NT2/D1 (cell line): ENCODE data around the gene LUC7L2.
"Not testable (repeated sequence)": the region's sequence is repeated elsewhere in the genome, so short reads cannot be mapped to it uniquely, and the experiment has no call there.

Source experiments
- DNase-seq: peaks from one replicate; pipeline ENCODE4 v3.0.0-alpha.2; 2011; ENCODE audit warnings: low read depth, low spot score
- H3K27me3 ChIP-seq: 2 replicates; pipeline ENCODE4 v1.6.0; 2011; ENCODE audit warnings: mild to moderate bottlenecking; ENCODE audit not compliant: insufficient read length, insufficient read depth
- H3K36me3 ChIP-seq: 2 replicates; pipeline ENCODE4 v1.6.1; 2011; ENCODE audit warnings: mild to moderate bottlenecking, low read length, mixed read lengths; ENCODE audit not compliant: insufficient read depth, insufficient read length
- H3K4me1 ChIP-seq: 2 replicates; pipeline ENCODE4 v1.5.1; 2011; ENCODE audit not compliant: insufficient read depth, insufficient read length
- H3K4me3 ChIP-seq: 2 replicates; pipeline ENCODE4 v1.5.1; 2011; ENCODE audit warnings: low read depth; ENCODE audit not compliant: insufficient read length
- H3K9ac ChIP-seq: 2 replicates; pipeline ENCODE4 v1.6.0; 2011; ENCODE audit warnings: low read depth; ENCODE audit not compliant: insufficient read length
- H3K9me3 ChIP-seq: 2 replicates; pipeline ENCODE4 v1.5.1; 2011; ENCODE audit warnings: mild to moderate bottlenecking, low read length; ENCODE audit not compliant: insufficient read depth
- SUZ12 ChIP-seq: IDR thresholded peaks from 2 replicates; pipeline ENCODE4 v1.6.1; 2011; ENCODE audit not compliant: insufficient read length, insufficient read depth; ENCODE audit errors: extremely low read depth
- YY1 ChIP-seq: IDR thresholded peaks from 2 replicates; pipeline ENCODE4 v1.6.1; 2011; ENCODE audit not compliant: insufficient read length, insufficient read depth
- ZNF274 ChIP-seq: IDR thresholded peaks from 2 replicates; pipeline ENCODE4 v1.6.1; 2011; ENCODE audit warnings: mild to moderate bottlenecking, low read depth, low read length

Gene LUC7L2

DNA sequence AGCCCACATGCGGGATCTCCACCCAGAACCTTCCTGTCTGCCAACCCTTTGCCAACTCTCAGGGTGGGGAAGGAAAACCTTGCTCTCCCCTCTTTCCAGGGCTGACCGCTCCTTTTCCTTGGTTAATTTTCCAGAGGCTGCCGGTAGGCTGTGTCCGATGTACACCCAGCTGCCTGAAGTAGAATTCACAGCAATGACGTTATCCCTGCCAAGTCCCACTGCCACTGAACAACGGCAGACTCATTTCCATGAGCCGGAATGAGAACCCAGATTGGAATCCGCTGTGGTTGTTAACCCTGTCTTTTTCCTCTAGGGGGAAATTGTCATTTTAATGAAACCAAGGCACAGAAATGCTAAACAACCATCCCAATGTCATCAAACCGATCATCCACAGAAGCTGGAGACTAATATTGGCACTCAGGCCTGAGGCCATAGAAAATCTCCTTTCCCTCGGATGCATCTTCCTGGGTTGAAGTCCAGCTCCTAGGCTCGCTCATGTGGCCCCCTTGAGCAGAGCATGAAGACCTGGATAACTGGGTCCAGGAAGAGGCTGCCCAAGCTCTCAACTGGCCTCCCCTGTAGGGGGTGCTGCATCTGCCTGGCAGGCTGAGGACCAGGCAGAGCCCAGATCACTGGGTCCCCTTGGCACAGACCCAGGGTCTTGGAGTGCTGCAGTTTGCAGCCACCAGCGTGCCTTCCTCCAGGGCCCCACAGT is 93.4 kb downstream of the LUC7L2 start:
- no peak for TF ChIP-seq YY1
- TF ChIP-seq SUZ12, result no peak
- TF ChIP-seq ZNF274, result no peak
- H3K9me3 ChIP-seq, result no peaks in the 10 kb centered on the region
- H3K36me3 ChIP-seq, result peaks cover 19% of the 10 kb centered on the region
- no peak overlapping the region for H3K4me3 ChIP-seq
- DNase-seq, result no peak
- peaks cover 15% of the 10 kb centered on the region for H3K4me1 ChIP-seq
- H3K9ac ChIP-seq, result peak overlapping the region; percentile 21
- no peaks in the 10 kb centered on the region for H3K27me3 ChIP-seq

DNA sequence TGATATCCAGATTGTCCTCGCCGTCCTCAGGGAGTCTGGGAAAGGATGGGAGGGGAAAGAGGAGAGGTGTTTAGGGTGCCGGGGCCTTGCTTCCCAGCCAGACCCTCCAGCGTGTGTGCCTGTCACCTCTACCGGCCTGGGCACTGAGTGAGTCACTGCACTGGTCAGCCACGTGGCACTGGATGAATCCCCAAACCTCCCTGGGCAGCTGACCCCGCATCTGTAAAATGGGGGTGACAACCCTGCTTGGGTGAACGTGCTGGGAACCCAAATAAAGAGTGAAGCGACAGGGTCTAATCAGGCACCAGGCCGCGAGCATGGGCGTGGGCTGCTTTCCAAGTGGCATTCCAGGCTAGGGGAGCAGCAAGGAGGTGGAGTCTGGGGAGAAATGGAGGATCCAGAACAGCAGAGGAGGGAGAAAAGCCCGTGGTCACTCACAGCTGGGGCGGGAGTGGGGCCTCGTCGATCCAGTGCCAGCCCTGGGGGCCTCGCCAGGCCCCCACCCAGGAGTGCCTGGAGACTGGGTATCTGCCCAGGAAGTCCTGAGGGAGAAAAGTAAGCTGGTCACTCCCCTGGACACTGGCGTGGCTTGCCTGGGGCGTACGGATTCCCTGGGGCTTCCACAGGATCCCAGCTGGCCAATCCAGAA is 94.1 kb downstream of the LUC7L2 start:
- Histone ChIP-seq H3K9me3 (no peaks in the 10 kb centered on the region), H3K4me1 (peaks cover 15% of the 10 kb centered on the region), H3K4me3 (no peak overlapping the region), H3K27me3 (no peaks in the 10 kb centered on the region), H3K36me3 (peaks cover 26% of the 10 kb centered on the region), H3K9ac (peak overlapping the region; percentile 21)
- TF ChIP-seq ZNF274 (no peak), YY1 (no peak), SUZ12 (no peak)
- no peak for DNase-seq

DNA sequence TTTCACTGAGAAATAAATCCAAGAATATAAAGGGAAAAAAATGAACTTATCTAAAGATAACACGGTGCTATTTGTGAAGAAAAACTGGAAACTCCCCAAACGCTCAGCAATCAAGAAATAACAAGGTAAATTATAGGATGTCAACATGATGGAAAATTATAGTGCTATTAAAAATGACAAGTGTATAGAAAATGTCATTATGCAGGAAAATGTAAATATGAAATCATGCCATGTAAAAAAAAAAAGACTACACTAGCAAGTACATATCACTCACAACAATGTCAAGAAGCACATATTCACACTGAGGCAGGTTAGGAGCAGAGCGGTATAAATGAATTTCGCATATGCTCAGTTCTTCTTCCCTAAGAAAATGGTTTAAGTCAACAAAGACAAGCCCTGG is 96.1 kb downstream of the LUC7L2 start:
- H3K36me3 ChIP-seq, result peaks cover 35% of the 10 kb centered on the region
- H3K4me1 ChIP-seq, result peaks cover 18% of the 10 kb centered on the region
- no peak for DNase-seq
- no peak overlapping the region for H3K9ac ChIP-seq
- H3K27me3 ChIP-seq, result no peaks in the 10 kb centered on the region
- H3K9me3 ChIP-seq, result no peaks in the 10 kb centered on the region
- H3K4me3 ChIP-seq, result no peak overlapping the region
- TF ChIP-seq SUZ12, result no peak
- no peak for TF ChIP-seq ZNF274
- TF ChIP-seq YY1, result no peak

DNA sequence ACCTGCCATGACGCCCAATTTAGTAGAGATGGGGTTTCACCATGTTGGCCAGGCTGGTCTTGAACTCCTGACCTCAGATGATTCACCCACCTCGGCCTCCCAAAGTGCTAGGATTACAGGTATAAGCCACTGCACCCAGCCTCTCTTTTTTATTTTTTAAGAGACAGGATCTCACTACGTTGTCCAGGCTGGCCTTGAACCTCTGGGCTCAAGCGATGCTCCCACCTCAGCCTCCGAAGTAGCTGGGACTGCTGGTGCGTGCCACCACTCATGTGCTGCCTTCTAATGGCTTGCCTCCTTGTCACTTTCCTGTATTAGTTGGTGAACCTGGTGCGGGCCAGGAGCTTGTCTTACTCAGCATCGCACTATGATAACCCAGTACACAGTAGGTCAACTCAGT is 96.8 kb downstream of the LUC7L2 start:
- Histone ChIP-seq H3K9me3 (no peaks in the 10 kb centered on the region), H3K27me3 (no peaks in the 10 kb centered on the region), H3K36me3 (peaks cover 35% of the 10 kb centered on the region), H3K4me1 (peaks cover 18% of the 10 kb centered on the region), H3K9ac (no peak overlapping the region), H3K4me3 (no peak overlapping the region)
- no peak for DNase-seq
- TF ChIP-seq SUZ12 (no peak), YY1 (no peak), ZNF274 (no peak)

DNA sequence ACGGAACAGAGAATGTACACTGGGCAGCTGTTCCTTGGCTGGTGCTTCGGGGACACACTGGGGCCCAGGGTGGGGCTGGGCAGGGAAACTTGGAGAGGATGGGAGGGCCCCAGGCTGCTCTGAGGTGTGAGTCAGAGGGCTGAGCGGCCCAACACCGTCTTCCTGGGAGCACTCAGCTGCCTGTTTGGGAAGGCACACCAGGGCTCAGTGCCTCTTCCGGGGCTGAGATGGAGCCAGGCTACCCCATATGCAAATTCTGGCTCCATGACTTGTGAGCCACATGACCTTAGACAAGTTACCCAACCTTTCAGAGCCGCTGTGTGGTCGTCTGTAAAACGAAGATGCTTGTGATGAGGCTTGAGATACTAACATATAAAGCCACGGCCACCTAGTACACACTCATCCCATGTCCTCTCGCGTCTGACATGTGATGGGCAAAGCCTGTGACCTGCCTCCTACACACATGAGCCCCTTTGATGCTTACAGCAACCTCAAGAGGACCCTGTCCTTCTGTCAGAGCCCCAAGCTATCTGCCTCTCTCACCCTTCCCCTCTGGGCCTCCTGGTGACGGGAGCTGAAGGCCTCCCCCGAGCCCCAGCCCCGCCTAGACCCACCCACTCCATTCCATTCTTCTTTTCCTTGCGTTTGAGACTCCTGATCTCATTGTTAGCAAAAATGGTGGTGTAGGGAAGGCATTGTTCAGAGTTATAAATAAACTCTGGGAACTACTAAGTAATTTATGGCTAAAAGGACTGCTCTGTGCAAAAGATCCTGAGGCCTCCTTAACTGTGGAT is 97.7 kb downstream of the LUC7L2 start:
- H3K4me1 ChIP-seq, result peaks cover 21% of the 10 kb centered on the region
- no peak overlapping the region for H3K4me3 ChIP-seq
- no peaks in the 10 kb centered on the region for H3K9me3 ChIP-seq
- no peaks in the 10 kb centered on the region for H3K27me3 ChIP-seq
- TF ChIP-seq YY1 (no peak), SUZ12 (no peak), ZNF274 (no peak)
- no peak for DNase-seq
- H3K36me3 ChIP-seq, result peaks cover 35% of the 10 kb centered on the region
- no peak overlapping the region for H3K9ac ChIP-seq

DNA sequence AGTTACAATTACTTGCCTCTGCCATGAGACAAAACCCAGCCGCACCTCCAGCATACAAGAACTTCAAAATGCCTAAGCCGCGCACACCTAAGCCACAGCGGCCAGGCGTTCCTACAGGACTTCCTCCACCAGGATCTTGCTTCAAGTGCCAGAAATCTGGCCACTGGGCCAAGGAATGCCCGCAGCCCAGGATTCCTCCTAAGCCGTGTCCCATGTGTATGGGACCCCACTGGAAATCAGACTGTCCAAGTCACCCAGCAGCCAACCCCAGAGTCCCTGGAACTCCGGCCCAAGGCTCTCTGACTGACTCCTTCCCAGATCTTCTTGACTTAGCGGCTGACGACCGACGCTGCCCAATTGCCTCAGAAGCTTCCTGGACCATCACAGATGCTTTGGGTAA is 103.7 kb downstream of the LUC7L2 start:
- Histone ChIP-seq H3K9me3 (peaks cover 20% of the 10 kb centered on the region), H3K36me3 (peaks cover 17% of the 10 kb centered on the region)
- not testable (repeated sequence) for H3K4me3 ChIP-seq, DNase-seq, H3K9ac ChIP-seq, H3K4me1 ChIP-seq, H3K27me3 ChIP-seq

DNA sequence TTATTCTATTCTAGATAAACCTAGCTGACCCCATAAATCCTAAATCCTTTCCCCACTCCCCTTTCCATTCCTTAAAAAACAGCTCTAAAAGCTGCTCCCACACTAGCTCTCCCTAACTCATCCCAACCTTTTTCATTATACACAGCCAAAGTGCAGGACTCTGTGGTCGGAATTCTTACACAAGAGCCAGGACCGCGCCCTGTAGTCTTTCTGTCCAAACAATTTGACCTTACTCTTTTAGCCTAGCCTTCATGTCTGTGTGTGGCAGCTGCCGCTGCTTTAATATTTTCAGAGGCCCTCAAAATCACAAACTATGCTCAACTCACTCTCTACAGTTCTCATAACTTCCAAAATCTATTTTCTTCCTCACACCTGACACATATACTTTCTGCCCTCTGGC is 104.8 kb downstream of the LUC7L2 start:
- H3K4me1 ChIP-seq, H3K27me3 ChIP-seq, H3K9ac ChIP-seq, DNase-seq, H3K4me3 ChIP-seq: not testable (repeated sequence)
- peaks cover 15% of the 10 kb centered on the region for H3K36me3 ChIP-seq
- peaks cover 20% of the 10 kb centered on the region for H3K9me3 ChIP-seq

DNA sequence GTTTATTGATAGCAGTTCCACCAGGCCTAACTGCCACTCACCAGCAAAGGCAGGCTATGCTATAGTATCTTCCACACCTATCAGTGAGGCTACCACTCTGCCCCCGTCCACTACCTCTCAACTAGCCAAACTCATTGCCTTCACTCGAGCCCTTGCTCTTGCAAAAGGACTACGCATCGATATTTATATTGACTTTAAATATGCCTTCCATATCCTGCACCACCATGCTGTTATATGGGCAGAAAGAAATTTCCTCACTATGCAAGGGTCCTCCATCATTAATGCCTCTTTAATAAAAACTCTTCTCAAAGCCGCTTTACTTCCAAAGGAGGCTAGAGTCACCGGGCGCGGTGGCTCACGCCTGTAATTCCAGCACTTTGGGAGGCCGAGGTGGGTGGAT is 105.4 kb downstream of the LUC7L2 start:
- not testable (repeated sequence) for H3K4me3 ChIP-seq, H3K9ac ChIP-seq, H3K27me3 ChIP-seq, H3K4me1 ChIP-seq, DNase-seq
- Histone ChIP-seq H3K9me3 (peaks cover 20% of the 10 kb centered on the region), H3K36me3 (peaks cover 16% of the 10 kb centered on the region)

DNA sequence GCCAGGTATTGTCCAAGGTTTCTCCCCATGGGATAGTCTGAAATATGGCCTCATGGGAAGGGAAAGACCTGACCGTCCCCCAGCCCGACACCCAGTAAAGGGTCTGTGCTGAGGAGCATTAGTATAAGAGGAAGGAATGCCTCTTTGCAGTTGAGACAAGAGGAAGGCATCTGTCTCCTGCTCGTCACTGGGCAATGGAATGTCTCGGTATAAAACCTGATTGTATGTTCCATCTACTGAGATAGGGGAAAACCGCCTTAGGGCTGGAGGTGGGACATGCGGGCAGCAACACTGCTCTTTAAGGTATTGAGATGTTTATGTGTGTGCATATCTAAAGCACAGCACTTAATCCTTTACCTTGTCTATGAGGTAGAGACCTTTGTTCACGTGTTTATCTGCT is 108.0 kb downstream of the LUC7L2 start:
- DNase-seq, H3K4me1 ChIP-seq, H3K4me3 ChIP-seq, H3K27me3 ChIP-seq, H3K9ac ChIP-seq: not testable (repeated sequence)
- Histone ChIP-seq H3K36me3 (peaks cover 24% of the 10 kb centered on the region), H3K9me3 (peaks cover 20% of the 10 kb centered on the region)

DNA sequence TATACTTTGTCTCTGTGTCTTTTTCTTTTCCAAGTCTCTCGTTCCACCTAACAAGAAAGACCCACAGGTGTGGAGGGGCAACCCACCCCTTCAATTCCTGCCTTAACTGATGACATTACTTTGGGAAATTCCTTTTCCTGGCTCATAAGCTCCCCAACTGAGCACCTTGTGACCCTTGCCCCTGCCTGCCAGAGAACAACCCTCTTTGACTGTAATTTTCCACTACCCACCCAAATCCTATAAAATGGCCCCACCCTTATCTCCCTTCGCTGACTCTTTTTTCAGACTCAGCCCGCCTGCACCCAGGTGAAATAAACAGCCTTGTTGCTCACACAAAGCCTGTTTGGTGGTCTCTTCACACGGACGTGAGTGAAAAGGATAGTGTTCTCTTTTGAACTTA is 108.6 kb downstream of the LUC7L2 start:
- peaks cover 24% of the 10 kb centered on the region for H3K36me3 ChIP-seq
- DNase-seq, H3K27me3 ChIP-seq, H3K4me3 ChIP-seq, H3K9ac ChIP-seq, H3K4me1 ChIP-seq: not testable (repeated sequence)
- H3K9me3 ChIP-seq, result peaks cover 15% of the 10 kb centered on the region
